ENCODE measurements around the gene REL.
"Not testable (repeated sequence)": the region's sequence is repeated elsewhere in the genome, so short reads cannot be mapped to it uniquely, and the experiment has no call there.

Gene REL

DNA sequence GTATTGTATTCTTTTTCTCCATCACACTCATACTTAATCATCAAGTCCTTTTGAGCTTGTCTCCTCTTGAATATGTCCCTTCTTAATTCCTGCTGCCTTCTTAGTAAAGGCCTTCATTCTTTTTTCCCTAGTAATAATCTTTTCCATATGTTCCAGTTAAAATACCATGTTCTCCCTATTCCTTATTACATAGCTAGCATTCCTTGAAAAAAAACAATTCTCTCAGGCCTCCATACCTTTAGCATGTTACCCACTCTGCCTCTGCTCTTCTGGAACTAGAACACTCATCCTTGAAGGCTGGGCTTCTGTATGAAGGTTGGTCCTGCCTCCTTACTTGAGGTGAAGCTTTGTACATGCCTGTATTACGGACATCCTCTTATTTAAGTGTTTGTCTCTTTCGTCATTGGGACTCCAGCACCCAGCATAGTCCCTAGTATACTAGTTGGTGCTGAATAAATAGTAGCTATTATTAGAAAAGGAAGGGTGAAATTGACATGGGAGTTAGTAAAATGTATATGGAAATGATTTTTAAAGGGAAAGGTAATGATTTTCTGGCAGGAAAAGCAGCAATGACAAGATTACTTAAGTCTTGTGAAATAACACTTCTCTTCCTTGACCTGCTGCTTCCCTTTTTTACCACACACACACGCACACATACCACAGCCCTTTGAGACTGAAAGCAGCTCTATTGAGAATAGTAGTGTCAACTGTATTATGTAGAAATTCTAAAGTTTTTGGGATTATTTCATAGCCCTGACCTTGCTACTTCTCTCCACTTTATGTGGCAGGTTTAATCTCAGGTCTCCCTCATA is 45.6 kb downstream of the REL start:
- DNase-seq, result no peak

DNA sequence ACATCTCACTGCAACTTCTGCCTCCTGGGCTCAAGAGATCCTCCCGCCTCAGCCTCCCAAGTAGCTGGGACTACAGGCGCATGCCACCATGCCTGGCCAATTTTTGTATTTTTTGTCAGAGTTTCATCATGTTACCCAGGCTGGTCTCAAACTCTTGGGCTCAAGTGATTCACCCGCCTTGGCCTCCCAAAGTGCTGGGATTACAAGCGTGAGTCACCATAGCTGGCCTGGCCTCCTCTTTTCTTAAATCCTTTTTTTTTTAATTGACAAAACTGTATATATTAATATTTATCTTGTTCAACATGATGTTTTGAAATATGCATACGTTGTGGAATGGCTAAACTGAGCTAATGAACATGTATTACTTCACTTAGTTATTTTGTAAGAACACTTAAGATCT is 50.7 kb downstream of the REL start:
- not testable (repeated sequence) for DNase-seq

DNA sequence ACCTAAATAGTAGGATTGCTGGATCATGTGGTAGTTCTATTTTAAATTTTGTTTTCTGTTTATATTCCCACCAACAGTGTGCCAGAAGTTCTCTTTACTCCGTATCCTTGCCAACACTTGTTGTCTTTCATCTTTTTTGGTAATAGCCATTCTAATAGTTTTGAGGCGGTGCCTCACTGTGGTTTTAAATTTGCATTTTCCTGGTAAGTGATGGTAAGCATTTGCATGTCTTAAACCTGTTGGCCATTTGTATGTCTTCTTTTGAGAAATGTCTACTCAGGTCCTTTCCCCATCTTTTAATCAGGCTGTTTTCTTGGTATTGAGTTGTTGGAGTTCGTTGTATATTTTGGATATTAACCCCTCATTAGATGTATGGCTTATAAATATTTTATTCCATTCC is 51.6 kb downstream of the REL start:
- no peak for DNase-seq

DNA sequence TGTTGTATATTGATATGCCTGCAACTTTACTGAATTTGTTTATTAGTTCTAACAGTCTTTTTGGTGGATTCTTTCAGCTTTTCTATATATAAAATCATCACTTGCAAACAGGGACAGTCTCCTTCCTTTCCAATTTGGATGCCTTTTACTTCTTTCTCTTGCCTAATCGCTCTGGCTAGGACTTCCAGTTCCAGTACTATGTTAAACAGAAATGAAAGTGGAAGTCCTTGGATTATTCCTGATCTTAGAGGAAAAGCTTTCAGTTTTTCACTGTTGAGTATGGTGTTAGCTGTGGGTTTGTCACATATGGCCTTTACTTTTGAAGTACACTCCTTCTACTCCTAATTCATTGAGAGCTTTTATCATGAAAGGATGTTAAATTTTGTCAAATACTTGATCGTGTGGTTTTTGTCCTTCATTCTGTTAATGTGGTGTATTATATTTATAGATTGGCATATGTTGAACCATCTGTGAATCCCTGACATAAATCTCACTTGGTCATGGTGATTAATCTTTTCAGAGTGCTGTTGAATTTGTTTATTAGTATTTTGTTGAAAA is 52.9 kb downstream of the REL start:
- no peak for DNase-seq

DNA sequence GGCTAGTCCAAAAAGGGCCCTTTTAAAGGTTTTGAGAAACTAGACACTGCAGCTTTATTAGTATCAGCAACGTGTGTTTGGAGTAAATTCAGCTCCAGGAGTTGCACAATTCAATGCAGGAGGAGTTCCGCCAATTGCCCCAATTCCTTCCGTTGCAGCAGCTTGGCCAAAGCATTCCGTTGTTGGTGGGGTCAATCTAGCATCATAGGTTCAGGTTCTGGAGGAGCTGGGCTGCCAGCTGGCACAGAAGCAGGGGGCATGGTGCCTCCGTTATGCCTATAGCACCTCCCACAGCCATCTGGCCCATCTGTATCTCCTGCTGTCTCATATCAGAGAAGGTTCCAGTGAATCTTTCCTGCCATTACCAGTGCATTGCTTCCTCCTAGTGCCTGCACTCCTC is 55.4 kb downstream of the REL start:
- no peak for DNase-seq

DNA sequence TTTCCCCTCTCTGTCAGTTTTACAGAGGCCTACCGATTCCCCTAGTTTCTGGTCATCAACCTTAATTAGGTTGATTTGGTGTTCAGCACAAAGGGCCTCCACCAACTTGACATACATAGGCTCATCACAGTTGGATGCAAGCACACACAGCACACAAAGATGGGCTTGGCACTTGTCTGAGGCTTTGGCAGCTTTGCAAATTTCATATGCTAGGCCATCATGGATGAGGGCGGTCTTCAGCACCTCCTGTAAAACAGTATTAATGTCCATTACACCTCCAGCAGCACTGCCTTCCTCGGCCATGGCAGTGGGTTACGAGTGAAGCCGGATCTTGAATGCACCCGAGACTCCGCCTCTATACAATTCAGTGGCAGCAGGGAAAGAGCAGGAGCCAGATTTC is 56.9 kb downstream of the REL start:
- no peak for DNase-seq

DNA sequence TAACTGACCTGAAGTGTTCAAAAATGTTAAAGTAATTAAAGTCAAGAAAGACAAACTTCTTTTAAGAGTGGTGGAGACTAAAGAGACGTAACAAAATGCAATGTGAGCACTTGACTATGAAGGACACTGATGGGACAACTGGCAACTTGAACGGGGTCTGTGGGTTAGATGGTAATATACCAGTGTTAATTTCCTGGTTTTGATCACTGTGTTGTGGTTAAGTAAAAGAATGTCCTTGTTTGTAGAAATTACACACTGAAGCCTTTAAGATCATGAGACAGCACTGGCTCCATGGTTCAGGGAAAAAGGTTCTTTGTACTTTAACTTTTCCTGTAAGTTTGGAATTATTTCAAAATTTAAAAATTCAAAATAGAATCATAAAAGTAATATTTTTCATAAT is 58.2 kb downstream of the REL start:
- no peak for DNase-seq

DNA sequence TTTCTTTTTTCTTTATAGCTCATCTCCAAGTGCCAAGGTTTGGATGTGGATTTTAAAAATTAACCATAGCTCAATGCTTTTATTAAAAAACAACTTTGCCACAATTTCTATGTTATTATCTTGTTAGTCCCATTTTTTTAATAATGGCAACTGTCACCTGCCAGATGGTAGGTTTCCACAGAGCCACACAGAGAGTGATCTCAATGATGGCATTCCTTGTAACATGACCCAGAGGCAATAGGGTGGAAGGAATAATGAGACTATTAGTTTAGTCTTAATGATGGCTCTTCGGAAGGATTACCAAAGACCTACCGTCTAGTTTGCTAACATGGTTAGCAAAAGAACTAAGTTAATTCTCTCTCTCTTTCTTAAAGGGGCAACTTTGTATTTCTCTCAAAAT is 64.0 kb downstream of the REL start:
- no peak for DNase-seq

DNA sequence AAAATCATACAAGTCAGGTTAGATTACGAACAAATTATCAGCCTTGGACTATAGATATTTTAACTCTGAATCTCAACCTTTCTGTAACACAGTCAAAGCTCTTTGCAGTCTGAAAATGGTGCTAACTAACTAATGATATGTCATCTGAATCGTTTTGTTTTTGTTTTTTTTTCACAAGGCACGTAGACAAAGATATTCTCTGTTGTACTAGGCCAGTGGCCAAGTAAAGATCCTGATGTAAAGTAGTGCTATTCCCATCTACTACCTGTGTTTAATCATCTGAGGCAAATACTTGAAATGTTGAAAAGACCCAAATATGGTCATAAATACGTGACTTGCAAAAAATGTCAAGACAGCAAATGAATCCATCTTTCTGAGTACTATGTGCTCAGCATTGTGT is 65.7 kb downstream of the REL start:
- no peak for DNase-seq

DNA sequence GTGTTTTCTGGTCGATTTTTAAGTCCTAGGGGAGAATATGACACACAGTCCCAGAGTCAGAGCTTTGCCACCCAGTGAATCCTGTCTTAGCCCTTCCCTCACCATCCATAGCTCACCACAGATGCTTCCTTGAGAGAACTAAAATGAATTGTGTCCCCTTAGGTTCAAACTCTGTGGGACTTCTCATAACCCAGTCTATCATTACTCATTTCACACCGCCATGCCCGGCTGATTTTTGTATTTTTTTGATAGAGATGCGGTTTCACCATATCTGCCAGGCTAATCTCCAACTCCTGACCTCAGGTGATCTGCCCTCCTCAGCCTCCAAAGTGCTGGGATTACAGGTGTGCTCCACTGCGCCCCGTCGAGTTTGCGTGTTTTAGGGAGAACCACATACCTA is 66.8 kb downstream of the REL start:
- DNase-seq, result no peak

DNA sequence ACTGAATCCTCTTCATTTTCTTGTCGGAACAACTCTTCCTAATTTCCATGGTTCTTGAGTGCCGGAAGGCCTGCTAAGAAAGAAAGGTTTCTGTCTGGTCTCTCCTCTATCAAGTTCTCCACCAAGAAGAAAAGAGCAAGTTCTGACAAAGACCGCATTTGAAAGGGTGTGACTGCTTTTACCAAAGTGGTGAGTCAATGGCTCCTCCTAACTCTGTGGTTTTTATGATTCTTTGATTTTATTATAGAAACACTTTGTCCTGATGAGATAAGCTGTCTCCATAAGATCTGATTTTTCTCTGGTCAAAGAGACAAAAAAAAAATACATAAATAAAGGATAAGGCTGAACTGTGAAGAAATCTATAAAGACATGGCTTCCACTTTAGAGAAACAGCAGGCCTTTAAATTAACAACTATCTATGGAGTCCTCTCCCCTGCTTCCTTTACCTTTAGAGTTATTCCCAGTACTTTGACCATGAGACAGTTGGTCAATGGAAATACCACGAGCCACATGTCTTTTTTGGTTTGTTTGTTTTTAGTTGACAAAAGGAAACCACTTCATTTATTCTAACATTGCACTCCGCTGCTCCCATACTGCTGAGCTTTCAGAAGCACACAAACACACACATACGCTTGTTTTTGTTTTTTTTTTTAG is 67.7 kb downstream of the REL start:
- no peak for DNase-seq

DNA sequence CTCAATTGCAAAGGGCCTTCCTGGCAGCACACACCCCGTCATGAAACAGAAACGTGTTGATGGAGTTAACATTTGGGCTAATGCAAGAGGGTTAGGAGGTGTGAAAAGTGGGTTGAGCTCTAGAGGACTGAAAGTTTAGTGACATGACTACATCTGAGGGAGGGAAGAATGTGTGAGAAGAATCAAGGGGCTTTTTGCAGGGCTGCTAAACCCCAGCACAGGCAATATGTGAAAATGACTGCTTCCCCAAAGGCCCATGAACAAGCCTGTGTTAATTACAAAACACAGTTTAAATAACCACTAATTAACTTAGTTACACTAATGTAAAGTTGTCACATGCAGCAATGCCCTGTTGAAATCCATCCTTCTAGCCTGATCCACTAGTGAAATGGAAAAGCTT is 72.8 kb downstream of the REL start:
- no peak for DNase-seq

DNA sequence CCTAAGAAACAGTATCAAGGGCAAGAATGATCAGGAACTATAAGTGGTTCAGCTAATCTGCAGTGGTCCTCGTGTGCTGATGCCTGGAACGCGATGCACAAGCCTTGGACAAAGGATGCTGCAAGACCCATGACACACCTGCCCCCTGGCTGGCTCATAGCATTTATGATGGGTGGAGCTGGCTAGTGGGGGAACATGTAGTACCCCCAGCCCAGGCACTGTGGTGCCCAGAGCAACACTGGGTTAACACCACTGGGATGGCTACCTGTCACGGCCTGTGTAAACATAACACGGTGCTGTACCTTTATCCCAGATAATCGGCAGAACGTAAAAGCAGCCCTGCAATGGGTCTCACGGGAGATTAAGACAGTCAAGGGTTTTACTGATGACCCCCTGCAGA is 75.8 kb downstream of the REL start:
- no peak for DNase-seq

DNA sequence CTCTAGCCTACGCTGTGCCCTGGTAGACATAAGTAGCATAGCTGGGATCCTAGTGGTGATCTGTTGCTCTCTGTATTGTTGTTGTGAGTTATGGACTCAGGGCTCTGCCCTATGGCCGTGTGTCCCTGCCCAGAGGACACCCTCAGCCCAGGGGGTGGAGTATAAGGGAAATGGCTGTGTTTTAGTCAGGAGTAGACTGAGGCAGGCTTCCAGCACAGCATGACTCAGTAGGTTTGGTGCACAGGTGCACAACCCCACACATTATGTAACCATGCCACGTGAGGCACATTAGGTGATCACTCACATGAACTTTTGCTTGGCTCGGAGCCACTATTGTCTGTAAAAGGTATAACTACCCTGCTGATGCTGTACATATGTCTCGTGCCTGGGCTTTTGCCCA is 76.3 kb downstream of the REL start:
- DNase-seq, result no peak

DNA sequence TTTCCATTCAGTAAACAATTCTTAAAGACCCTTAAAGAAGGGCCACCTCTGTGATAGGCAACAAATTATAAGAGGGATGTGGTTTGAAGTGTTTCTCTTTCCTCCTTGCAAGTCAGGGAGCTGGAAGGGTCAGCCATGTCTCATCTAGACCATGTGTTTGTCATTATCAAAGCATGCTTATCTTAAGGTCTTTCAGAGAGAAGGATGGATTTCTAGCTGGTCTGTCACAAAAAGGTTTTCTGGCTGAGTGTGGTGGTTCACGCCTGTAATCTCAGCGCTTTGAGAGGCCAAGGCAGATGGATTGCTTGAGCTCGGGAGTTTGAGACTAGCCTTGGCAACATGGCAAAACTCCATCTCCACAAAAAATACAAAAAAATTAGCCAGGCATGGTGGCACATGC is 77.0 kb downstream of the REL start:
- no peak for DNase-seq

DNA sequence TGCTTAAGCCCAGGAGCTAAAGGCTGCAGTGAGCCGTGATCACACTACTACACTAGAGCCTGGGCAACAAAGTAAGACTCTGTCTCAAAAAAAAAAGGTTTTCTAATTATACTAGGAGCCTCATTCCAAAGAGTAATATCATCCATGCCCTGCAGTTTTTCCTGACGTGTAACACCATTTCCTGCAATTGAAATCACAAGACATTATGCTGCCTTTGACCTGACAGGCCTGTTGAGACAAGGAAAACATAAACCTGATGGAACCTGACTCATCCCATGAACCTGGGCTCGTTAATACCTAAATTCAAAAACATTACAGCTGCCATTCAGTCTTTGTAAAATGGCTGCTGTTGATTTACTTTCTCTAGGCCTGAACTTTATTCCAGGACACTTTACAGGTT is 77.4 kb downstream of the REL start:
- DNase-seq, result no peak

DNA sequence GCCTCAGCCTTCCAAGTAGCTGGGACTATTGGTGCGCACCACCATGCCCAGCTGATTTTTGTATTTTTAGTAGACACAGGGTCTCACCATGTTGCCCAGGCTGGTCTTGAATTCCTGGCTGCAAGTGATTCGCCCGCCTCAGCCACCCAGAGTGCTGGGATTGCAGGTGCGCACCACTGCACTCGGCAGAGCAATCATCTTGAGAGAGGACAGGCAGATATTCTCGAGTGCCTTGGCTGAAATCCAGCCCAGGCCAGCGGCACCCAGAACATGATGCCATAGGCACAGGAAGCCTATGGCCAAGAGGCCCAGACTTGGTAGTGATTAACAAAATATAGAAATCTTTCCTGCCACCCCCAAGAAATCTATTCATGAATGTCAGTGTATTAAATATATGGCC is 78.1 kb downstream of the REL start:
- no peak for DNase-seq

DNA sequence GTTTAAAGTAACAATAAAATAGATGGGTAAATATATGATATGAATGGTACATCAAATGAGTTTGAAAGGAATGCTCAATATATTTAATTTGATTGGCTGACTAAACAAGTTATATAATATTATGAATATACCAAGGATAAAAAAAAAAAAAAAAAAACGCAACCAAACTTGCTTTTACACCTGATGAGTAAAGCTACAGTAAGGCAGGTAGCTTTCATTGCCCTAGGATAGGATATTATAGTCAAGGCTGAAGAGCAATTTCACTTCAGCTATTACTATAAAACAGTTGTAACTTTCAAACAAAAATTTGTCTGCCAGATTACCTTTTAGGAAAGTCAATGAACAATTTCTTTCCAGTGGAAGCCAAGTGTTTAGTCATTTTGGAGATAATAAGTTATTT is 79.3 kb downstream of the REL start:
- DNase-seq, result no peak

DNA sequence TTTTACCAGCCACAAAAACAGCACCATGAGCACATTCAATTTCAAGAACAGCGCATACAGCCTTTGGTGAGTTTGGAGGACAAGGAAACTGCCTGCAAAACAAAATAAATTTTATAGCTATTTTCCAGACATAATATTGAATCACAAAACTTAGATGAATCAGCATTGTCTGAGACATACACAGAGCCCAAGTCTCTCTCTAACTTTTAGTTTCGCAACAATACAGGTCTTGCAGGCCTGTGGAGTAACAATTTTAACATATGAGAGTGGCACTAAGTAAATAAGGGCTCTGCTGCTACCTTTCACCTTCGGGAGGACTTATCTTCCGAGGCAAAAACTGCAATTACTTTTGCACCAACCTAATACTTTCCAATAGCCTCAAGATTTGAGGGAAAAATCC is 80.1 kb downstream of the REL start:
- no peak for DNase-seq

DNA sequence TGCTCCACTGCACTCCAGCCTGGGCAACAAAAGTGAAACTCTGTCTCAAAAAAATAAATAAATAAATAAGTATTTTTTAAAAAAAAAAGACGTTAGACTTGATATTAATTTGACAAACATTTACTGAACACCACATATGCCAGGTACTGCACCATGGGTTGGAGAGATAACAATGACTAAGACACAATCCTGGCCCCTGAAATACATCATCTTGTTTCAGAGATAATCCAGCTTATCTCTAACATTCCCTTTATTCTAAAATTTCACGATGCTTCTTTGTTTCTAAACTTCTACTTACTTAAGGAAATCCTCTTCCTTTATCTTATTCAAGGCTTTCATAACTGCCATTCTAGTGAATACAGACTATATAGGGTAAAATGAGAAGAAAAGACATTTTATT is 81.2 kb downstream of the REL start:
- no peak for DNase-seq

DNA sequence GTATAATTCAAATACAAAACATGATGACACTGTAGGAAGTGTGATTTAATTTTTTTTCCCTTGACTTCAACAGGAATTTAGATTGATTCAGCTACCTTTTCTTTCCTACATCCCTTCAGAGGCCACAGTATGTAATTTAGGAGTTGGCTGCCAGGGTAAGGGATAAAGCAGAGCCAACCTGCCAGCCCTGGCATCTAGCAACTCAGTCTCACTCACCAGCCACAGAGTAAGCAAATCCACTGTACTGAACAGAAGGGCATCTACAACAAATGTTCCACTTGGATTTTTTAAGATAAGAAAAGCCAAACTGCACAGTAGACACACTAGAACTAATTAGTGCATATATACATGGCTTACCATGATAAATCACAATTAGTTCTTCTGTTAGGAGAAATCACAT is 81.8 kb downstream of the REL start:
- DNase-seq, result no peak

DNA sequence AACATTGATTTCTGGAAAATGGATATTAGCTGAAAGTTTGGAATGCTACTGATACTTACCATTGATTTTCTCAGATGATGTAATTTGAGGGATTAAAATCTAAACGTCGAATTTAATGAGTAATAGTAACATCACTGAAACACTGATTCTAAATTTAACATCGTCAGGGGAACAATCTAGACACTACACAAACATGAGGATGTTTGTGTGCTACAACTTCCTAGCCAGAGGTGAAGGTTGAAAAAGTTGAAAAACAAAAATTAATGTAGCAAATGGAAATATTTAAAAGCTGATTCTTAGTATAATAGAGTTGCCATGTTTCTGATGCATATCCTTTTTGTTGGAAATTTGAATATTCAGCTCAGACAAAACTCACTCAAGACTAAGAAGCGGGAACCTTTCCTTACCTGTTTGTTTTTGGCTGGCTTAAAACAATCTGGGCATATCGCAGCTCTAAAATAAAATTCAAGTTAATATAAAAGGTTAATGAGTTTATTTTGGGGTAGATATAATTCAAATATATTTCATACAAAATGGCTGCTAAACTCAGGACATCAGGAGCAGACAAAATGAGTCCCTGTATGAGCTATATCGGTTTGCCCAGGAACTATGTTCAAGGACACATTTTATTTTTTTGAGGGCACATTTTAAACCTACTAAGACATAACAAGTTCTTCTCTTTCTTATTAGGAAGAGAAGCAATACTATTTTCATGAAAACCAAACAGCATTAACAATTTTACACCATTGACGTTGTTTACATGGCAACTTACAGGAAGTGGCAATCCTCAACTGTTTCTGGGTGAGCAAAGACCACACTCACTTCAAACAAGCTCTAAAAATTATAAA is 83.5 kb downstream of the REL start:
- DNase-seq, result no peak

DNA sequence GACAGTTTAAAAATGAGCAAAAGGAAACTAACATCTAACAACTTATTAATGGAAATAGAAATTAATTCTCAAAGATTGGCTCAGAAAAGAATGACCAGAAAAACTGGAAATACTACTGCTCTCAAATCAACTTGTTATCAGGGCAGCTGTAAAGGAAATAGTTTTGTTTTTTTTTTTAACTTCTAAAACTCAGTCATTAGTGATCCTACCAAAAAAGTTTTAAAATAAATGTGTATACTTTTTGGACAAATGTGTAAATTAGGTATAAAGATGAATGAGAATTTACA is 84.1 kb downstream of the REL start:
- DNase-seq, result no peak
